GM19467 (cell line): ENCODE measurements around the gene LSAMP.
"Not testable (repeated sequence)": the region's sequence is repeated elsewhere in the genome, so short reads cannot be mapped to it uniquely, and the experiment has no call there.

Experiments used
- ATAC-seq: cut with Tn5 transposase; IDR thresholded peaks from one replicate; pipeline ENCODE4 v1.9.1; 2021; ENCODE audit warnings: mild to moderate bottlenecking, moderate library complexity; ENCODE audit not compliant: unreplicated experiment

The LSAMP gene

GRCh38 chr3:115859002-115859807, 586.1 kb downstream of the LSAMP start:
- no peak for ATAC-seq

GRCh38 chr3:115857518-115858136, 587.7 kb downstream of the LSAMP start:
- ATAC-seq: no peak

- no peak for ATAC-seq
These were observed 589.4 kb downstream of the LSAMP start for GRCh38 chr3:115855911-115856310.

- no peak for ATAC-seq
These were observed 592.2 kb downstream of the LSAMP start for GRCh38 chr3:115853104-115853503.

GRCh38 chr3:115852278-115852677, 593.0 kb downstream of the LSAMP start:
- ATAC-seq: no peak

- no peak for ATAC-seq
These were observed 593.7 kb downstream of the LSAMP start for GRCh38 chr3:115851571-115851970.

- no peak for ATAC-seq
These were observed 596.6 kb downstream of the LSAMP start for GRCh38 chr3:115848641-115849040.

GRCh38 chr3:115845986-115846385, 599.3 kb downstream of the LSAMP start:
- no peak for ATAC-seq

- ATAC-seq: not testable (repeated sequence)
These were observed 600.6 kb downstream of the LSAMP start for GRCh38 chr3:115844729-115845128.

GRCh38 chr3:115843206-115843605, 602.1 kb downstream of the LSAMP start:
- no peak for ATAC-seq

- ATAC-seq: no peak
These were observed 606.0 kb downstream of the LSAMP start for GRCh38 chr3:115839246-115839645.

- no peak for ATAC-seq
These were observed 606.5 kb downstream of the LSAMP start for GRCh38 chr3:115838786-115839185.

GRCh38 chr3:115836944-115837343, 608.3 kb downstream of the LSAMP start:
- ATAC-seq: no peak

GRCh38 chr3:115835946-115836345, 609.3 kb downstream of the LSAMP start:
- ATAC-seq: no peak

- no peak for ATAC-seq
These were observed 611.2 kb downstream of the LSAMP start for GRCh38 chr3:115834068-115834467.

GRCh38 chr3:115833074-115833473, 612.2 kb downstream of the LSAMP start:
- no peak for ATAC-seq

GRCh38 chr3:115832265-115832664, 613.0 kb downstream of the LSAMP start:
- no peak for ATAC-seq

GRCh38 chr3:115831864-115832263, 613.4 kb downstream of the LSAMP start:
- no peak for ATAC-seq

GRCh38 chr3:115830764-115831395, 614.4 kb downstream of the LSAMP start:
- no peak for ATAC-seq

- no peak for ATAC-seq
These were observed 616.9 kb downstream of the LSAMP start for GRCh38 chr3:115828401-115828800.

- ATAC-seq: no peak
These were observed 617.8 kb downstream of the LSAMP start for GRCh38 chr3:115827495-115827894.

GRCh38 chr3:115825046-115825445, 620.2 kb downstream of the LSAMP start:
- ATAC-seq: no peak
